DMS153 treated with DMSO at 0.1 percent for 48 hours (cell line): ENCODE results near the gene MED29.

ENCODE experiments used
- DNase-seq: peaks from one replicate; lab custom pipeline; 2025; ENCODE audit not compliant: unreplicated experiment; lab: John Stamatoyannopoulos, UW

Gene MED29

GRCh38 chr19:39426170-39426569, 35.0 kb downstream of the MED29 start:
- DNase-seq = no peak

- no peak for DNase-seq
Observed at GRCh38 chr19:39427707-39428106, 36.5 kb downstream of the MED29 start.

GRCh38 chr19:39428283-39429112, 37.3 kb downstream of the MED29 start:
- DNase-seq = no peak

DNA sequence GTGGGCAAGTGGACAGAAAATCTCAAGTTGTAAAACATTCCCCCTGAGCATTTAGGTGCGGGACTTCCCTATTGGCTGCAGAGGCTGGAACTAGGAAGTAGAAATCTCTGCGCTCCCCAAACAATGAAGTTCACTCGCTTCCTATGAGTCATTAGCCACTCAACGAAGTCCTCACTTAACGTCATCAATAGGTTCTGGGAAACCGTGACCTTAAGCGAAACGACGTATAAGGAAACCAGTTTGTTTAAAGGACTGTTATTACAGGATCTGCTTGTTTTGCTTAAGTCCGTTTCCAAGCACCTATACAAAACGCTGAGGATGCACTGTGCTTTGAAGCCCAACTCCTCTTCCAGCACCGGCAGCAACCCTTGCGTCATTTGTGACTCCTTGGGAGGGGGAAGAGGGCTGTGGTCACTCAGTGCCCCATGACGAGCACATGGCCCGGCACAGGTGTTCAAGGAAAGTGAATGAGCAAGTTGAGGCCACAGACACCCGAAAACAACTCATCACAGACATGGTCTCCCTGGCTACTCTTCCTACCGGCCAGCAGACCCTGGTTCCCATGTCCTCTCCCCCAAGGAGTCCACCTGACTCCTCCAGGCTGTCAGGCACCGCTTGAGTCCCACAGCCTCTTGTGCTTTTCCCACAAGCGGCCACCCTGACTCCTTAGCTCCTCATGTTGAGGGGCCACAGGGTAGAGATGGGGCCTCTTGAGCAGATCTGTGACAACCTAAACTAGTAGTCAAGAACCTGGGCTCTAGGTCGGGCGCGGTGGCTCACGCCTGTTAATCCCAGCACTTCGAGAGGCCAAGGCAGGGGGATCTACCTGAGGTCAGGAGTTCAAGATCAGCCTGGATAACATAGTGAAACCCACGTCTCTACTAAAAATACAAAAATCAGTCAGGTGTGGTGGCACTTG, 39.8 kb downstream of the MED29 start:
- DNase-seq = peak; percentile 78

DNA sequence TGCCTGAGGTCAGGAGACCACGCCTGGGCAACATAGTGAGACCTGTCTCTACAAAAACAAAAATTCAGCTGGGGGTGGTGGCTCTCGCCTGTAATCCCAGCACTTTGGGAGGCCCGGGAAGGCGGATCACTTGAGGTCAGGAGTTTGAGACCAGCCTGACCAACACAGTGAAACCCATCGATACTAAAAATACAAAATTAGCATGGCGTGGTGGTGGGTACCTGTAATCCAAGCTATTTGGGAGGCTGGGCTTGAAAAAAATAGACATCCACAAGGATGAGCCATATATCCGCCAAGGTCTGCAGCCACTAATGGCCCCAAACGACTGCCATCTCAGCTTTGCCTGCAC, 41.5 kb downstream of the MED29 start:
- no peak for DNase-seq

DNA sequence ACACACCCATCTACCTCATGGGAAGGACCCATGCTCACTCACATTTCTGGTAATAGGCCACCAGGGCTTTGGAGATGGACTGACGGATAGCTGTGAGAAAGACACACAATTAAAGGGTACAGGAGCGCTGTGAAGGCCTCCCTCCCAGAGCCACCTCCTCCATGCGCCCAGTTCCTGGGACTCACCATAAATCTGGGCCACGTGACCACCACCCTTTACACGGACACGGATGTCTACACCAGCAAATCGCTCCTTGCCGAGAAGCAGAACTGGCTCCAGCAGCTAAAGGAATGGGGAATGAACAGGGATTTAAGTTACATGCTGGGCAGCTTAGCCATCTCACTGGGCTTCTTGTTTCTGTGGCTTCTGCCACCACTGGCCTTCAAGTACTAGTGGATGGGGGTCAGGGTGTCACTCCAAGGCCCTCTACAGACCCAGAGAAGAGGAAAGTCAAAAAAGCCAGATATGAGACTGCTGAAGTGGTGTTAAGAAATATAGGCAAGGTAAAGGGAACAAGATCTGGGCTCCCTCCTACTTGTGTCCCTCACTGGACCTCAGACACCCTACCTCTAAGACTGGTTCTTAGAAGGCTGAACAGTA, 42.4 kb downstream of the MED29 start:
- DNase-seq = no peak

DNA sequence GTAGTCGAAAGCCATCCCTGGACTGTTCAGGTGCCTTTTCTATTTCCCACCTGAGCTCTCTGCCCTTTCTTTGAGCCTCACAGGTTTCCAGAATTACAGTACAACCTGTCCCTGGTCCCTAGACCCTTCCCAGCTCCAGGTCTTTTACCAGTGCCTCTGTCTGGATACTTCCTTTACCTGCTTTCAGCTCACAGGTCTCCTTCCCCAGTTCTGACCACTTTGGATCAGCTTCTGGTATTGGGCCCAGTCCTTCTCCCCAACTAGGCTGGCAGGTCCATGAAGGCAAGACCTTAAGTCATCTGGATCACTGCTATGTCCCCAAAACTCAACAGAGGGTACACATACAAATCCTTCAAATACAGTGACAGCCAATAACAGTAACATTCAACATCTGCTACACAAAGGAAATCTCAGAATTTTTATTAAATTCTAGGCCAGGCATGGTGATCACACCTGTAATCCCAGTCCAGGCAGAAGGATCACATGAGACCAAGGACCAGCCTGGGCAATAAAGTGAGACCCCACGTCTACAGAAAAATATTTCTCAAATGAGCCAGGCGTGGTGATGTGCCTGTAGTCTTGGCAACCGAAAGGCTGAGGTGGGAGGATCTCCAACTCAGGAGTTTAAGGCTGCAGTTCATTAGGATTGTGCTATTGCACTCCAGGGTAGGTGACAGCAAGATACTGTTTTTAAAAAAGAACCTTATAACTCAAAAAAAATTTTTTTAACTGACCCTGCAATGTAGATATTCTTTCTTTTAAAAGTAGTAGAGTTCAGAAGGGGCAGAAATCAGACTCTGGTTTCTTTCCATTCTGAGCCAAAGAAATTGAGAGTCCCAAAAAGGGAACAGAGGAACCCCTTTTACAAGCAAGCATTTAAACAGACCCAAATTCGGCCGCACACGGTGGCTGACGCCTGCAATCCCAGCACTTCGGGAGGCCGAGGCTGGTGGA, 43.2 kb downstream of the MED29 start:
- DNase-seq = no peak

- DNase-seq = peak; percentile 92
Observed at GRCh38 chr19:39435499-39436349, 44.5 kb downstream of the MED29 start, which contains the start of gene RPS16. RPS16 (minus strand) TSS chr19:39435949; CDS start chr19:39435895, 54 bp downstream.

DNA sequence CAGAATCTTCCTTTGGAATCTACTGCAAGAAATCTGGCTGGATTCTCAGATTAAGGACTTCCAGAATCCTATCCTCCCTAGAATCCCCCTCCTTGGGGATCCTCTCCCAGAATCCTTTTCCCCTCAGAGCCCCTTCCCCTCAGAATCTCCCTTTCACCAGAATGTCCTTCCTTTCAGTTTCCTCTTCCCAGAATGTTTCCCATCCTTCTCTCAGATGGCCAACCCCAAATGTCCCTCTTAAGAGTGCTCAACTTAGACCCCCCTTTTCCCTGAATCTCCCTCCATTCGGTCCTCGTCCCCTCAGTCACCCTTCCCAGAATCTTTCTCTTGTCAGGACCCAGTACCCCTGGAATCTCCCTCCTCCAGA, 45.2 kb downstream of the MED29 start:
- no peak for DNase-seq

- no peak for DNase-seq
Observed at GRCh38 chr19:39438270-39438934, 47.2 kb downstream of the MED29 start.

DNA sequence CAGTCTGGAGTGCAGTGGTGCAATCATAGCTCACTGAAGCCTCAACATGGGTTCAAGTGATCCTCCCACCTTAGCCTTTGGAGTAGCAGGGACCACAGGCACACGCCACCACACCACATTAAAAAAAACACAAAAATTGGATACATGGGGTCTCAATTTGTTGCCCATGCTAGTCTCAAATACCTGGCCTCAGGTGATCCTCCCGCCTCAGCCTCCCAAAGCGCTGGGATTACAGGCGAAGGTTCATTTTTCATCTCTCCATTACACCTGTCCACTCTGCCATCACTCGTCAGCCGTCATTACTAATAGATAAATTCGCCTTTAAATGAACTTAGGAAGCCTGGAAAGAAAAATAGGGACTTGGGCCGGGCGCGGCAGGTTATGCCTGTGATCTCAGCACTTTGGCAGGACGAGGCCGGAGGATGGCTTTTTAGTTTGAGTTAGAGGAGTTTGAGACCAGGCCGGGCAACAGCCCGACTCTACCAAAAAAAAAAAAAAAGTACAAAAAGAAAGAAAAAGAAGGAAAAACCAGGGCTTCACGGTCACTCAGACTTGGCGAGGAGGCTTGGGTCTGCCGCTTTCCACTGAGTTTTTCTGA, 53.5 kb downstream of the MED29 start:
- DNase-seq = no peak

GRCh38 chr19:39445196-39446111, 54.3 kb downstream of the MED29 start, which contains the start of gene SUPT5H:
SUPT5H (plus strand) TSS chr19:39445582; CDS start chr19:39445891, 309 bp downstream.
- peak; percentile 86 for DNase-seq

GRCh38 chr19:39446365-39447084, 55.3 kb downstream of the MED29 start:
- no peak for DNase-seq

GRCh38 chr19:39448271-39448670, 57.1 kb downstream of the MED29 start:
- no peak for DNase-seq

DNA sequence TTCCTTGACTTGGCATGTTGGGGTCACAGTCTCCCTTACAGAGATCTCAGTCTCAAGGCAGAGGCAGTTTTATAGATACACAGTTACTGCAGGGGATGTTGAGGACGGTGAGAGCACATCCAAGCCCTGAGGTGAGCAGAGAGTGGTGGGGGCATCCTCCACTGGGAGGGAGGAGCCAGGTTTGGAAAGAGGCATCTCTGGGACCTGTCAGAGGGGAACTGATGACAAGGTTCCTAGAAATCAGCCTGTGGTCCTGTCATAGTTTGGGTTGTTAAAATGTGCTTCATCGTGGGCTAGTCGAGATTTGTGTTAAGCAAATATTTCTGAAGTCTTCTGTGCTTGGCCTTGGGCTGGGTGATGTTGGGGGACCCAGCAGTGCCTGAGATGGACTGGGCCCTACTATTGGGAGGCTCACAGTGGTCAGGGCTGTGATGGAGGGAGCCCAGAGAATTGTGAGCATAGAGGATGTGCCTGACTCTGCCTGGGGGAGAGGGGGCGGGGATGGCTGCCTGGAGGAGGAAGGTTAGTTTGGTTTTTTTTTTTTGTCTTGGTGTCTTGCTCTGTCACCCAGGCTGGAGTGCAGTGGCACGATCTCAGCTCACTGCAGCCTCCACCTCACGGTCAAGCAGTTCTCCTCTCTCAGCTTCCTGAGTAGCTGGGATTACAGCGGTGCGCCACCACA, 58.1 kb downstream of the MED29 start:
- no peak for DNase-seq
